ENCODE measurements around the gene MLEC. TPM values are rescaled to one million over a fixed set of nuclear protein-coding genes. Genes with fewer than 3 reads are reported as not detected.
"Not testable (repeated sequence)": the region's sequence is repeated elsewhere in the genome, so short reads cannot be mapped to it uniquely, and the experiment has no call there.

MLEC gene
- total RNA-seq, 2 experiments from 2014 or later, result 80.5 to 94.4 TPM

GRCh38 chr12:120668091-120668867 is 18.7 kb upstream of the MLEC start:
- Mint-ChIP-seq H3K4me1 (no peaks in the 10 kb centered on the region), H3K27ac (no peak overlapping the region), H3K27me3 (peaks cover 3% of the 10 kb centered on the region), H3K4me3 (no peak overlapping the region), H3K9me3 (no peaks in the 10 kb centered on the region), H3K36me3 (ENCODE audit: low read depth) (no peaks in the 10 kb centered on the region)
- CTCF ChIA-PET, result interaction anchor here (1.6 to 2.1 kb wide), 3 partner anchors 10 to 19 kb away, joined by 4 to 5 read pairs (median 5); no protein-coding TSS in a partner anchor
- POLR2A ChIA-PET, result no interaction called here
- DNase-seq, result no peak

GRCh38 chr12:120668868-120669840 is 17.8 kb upstream of the MLEC start:
- no peak overlapping the region for H3K4me3 Mint-ChIP-seq
- H3K9me3 Mint-ChIP-seq, result no peaks in the 10 kb centered on the region
- H3K27ac Mint-ChIP-seq, result no peak overlapping the region
- ChIA-PET CTCF (interaction anchor here (1.8 kb wide), 1 partner anchor 11 kb away, joined by 4 read pairs; no protein-coding TSS in a partner anchor), POLR2A (no interaction called here)
- no peaks in the 10 kb centered on the region for H3K36me3 Mint-ChIP-seq (ENCODE audit: low read depth)
- DNase-seq, result no peak
- peaks cover 3% of the 10 kb centered on the region for H3K27me3 Mint-ChIP-seq
- H3K4me1 Mint-ChIP-seq, result no peaks in the 10 kb centered on the region

- POLR2A ChIA-PET; H3K4me1 Mint-ChIP-seq; H3K4me3 Mint-ChIP-seq; H3K27ac Mint-ChIP-seq; H3K9me3 Mint-ChIP-seq; H3K36me3 Mint-ChIP-seq (ENCODE audit: low read depth); DNase-seq; H3K27me3 Mint-ChIP-seq: not testable (repeated sequence)
- CTCF ChIA-PET, result interaction anchor here (0.5 to 1.8 kb wide), 4 partner anchors 12 to 288 kb away, joined by 3 to 9 read pairs (median 4); no protein-coding TSS in a partner anchor
Observed at GRCh38 chr12:120670237-120670636, 16.7 kb upstream of the MLEC start.

GRCh38 chr12:120670667-120671066 is 16.3 kb upstream of the MLEC start:
- Mint-ChIP-seq H3K9me3 (no peaks in the 10 kb centered on the region), H3K4me3 (no peak overlapping the region), H3K27ac (no peak overlapping the region), H3K27me3 (peaks cover 8% of the 10 kb centered on the region), H3K4me1 (no peaks in the 10 kb centered on the region), H3K36me3 (ENCODE audit: low read depth) (no peaks in the 10 kb centered on the region)
- DNase-seq, result no peak
- ChIA-PET POLR2A (no interaction called here), CTCF (interaction anchor here (0.6 to 1.4 kb wide), 3 partner anchors 22 to 510 kb away, joined by 3 to 9 read pairs (median 4); no protein-coding TSS in a partner anchor)

GRCh38 chr12:120674097-120674636 is 12.8 kb upstream of the MLEC start:
- H3K4me1 Mint-ChIP-seq, result peaks cover 15% of the 10 kb centered on the region
- H3K27me3 Mint-ChIP-seq, result peaks cover 8% of the 10 kb centered on the region
- H3K4me3 Mint-ChIP-seq, result no peak overlapping the region
- no peak overlapping the region for H3K27ac Mint-ChIP-seq
- H3K9me3 Mint-ChIP-seq, result no peaks in the 10 kb centered on the region
- no peaks in the 10 kb centered on the region for H3K36me3 Mint-ChIP-seq (ENCODE audit: low read depth)
- CTCF ChIA-PET, result interaction anchor here (0.6 to 1.6 kb wide), 2 partner anchors 25 to 38 kb away, joined by 3 to 4 read pairs; no protein-coding TSS in a partner anchor
- POLR2A ChIA-PET, result no interaction called here
- DNase-seq, result no peak

GRCh38 chr12:120677765-120678473 is 9.0 kb upstream of the MLEC start:
- H3K4me1 Mint-ChIP-seq, result peaks cover 20% of the 10 kb centered on the region
- H3K27me3 Mint-ChIP-seq, result peaks cover 5% of the 10 kb centered on the region
- DNase-seq, result peak; percentile 10
- ChIA-PET POLR2A (no interaction called here), CTCF (interaction anchor here (1.2 to 2.5 kb wide), 3 partner anchors 17 to 96 kb away, joined by 3 to 10 read pairs (median 5); no protein-coding TSS in a partner anchor)
- H3K4me3 Mint-ChIP-seq, result no peak overlapping the region
- H3K27ac Mint-ChIP-seq, result peak overlapping the region; percentile 76
- no peaks in the 10 kb centered on the region for H3K36me3 Mint-ChIP-seq (ENCODE audit: low read depth)
- H3K9me3 Mint-ChIP-seq, result no peaks in the 10 kb centered on the region

GRCh38 chr12:120678572-120678971 is 8.4 kb upstream of the MLEC start:
- H3K9me3 Mint-ChIP-seq, result no peaks in the 10 kb centered on the region
- CTCF ChIA-PET, result interaction anchor here (1.2 to 2.5 kb wide), 3 partner anchors 17 to 96 kb away, joined by 3 to 10 read pairs (median 5); no protein-coding TSS in a partner anchor
- DNase-seq, result no peak
- H3K4me1 Mint-ChIP-seq, result peaks cover 20% of the 10 kb centered on the region
- no peak overlapping the region for H3K4me3 Mint-ChIP-seq
- no peaks in the 10 kb centered on the region for H3K36me3 Mint-ChIP-seq (ENCODE audit: low read depth)
- POLR2A ChIA-PET, result interaction anchor here (0.6 kb wide), 1 partner anchor 105 kb away, joined by 4 read pairs; no protein-coding TSS in a partner anchor
- H3K27ac Mint-ChIP-seq, result peak overlapping the region; percentile 57
- peaks cover 5% of the 10 kb centered on the region for H3K27me3 Mint-ChIP-seq

GRCh38 chr12:120680165-120680738 is 6.7 kb upstream of the MLEC start:
- H3K4me1 Mint-ChIP-seq, result peaks cover 28% of the 10 kb centered on the region
- H3K4me3 Mint-ChIP-seq, result no peak overlapping the region
- no peak overlapping the region for H3K27ac Mint-ChIP-seq
- DNase-seq, result no peak
- peaks cover 4% of the 10 kb centered on the region for H3K27me3 Mint-ChIP-seq
- no peaks in the 10 kb centered on the region for H3K36me3 Mint-ChIP-seq (ENCODE audit: low read depth)
- POLR2A ChIA-PET, result no interaction called here
- CTCF ChIA-PET, result interaction anchor here (0.6 to 2.5 kb wide), 3 partner anchors 15 to 1319 kb away, joined by 4 to 10 read pairs (median 5); no protein-coding TSS in a partner anchor
- H3K9me3 Mint-ChIP-seq, result no peaks in the 10 kb centered on the region

- DNase-seq, result no peak
- H3K36me3 Mint-ChIP-seq (ENCODE audit: low read depth), result no peaks in the 10 kb centered on the region
- H3K9me3 Mint-ChIP-seq, result no peaks in the 10 kb centered on the region
- CTCF ChIA-PET, result interaction anchor here (0.8 kb wide), 1 partner anchor 35 kb away, joined by 3 read pairs; no protein-coding TSS in a partner anchor
- peaks cover 36% of the 10 kb centered on the region for H3K4me1 Mint-ChIP-seq
- H3K27ac Mint-ChIP-seq, result peak overlapping the region; percentile 71
- POLR2A ChIA-PET, result no interaction called here
- H3K27me3 Mint-ChIP-seq, result no peaks in the 10 kb centered on the region
- peak overlapping the region; percentile 86 for H3K4me3 Mint-ChIP-seq
Observed at GRCh38 chr12:120684523-120684932, 2.4 kb upstream of the MLEC start.

GRCh38 chr12:120685522-120685921 is 1.4 kb upstream of the MLEC start:
- H3K27ac Mint-ChIP-seq, result peak overlapping the region; percentile 31
- peak overlapping the region; percentile 86 for H3K4me3 Mint-ChIP-seq
- no peaks in the 10 kb centered on the region for H3K27me3 Mint-ChIP-seq
- ChIA-PET CTCF (interaction anchor here (0.8 kb wide), 1 partner anchor 9 kb away, joined by 3 read pairs; no protein-coding TSS in a partner anchor), POLR2A (interaction anchor here (0.6 kb wide), 1 partner anchor 27 kb away, joined by 4 read pairs; no protein-coding TSS in a partner anchor)
- H3K36me3 Mint-ChIP-seq (ENCODE audit: low read depth), result no peaks in the 10 kb centered on the region
- peaks cover 42% of the 10 kb centered on the region for H3K4me1 Mint-ChIP-seq
- no peak for DNase-seq
- H3K9me3 Mint-ChIP-seq, result no peaks in the 10 kb centered on the region

- Mint-ChIP-seq H3K36me3 (ENCODE audit: low read depth) (no peaks in the 10 kb centered on the region), H3K27me3 (no peaks in the 10 kb centered on the region), H3K9me3 (no peaks in the 10 kb centered on the region), H3K4me3 (peak overlapping the region; percentile 86), H3K27ac (peak overlapping the region; percentile 97), H3K4me1 (peaks cover 48% of the 10 kb centered on the region)
- ChIA-PET CTCF (interaction anchor here (0.6 to 1.0 kb wide), 2 partner anchors 37 to 50 kb away, joined by 3 to 9 read pairs; no protein-coding TSS in a partner anchor), POLR2A (no interaction called here)
- DNase-seq, result peak; percentile 98
Observed at GRCh38 chr12:120686151-120686689, 729 bp upstream of the MLEC start.

Data from activated CD4-positive, alpha-beta T cell treated with anti-CD3 and anti-CD28 coated beads, Interleukin-2, amount 10 ng/mL, durations not matched to agents 7 days and 5 days (primary cell).